Stimulated activated CD4-positive, alpha-beta T cell treated with anti-CD3 and anti-CD28 coated beads, Interleukin-2, amount 100 ng/mL, for 4 hours (primary cell): Measurements from ENCODE around the gene LLGL2.

Source experiments
- DNase-seq: peaks from one replicate; pipeline ENCODE4 v3.0.0-alpha.2; 2020; ENCODE audit warnings: low read depth

The LLGL2 gene

DNA sequence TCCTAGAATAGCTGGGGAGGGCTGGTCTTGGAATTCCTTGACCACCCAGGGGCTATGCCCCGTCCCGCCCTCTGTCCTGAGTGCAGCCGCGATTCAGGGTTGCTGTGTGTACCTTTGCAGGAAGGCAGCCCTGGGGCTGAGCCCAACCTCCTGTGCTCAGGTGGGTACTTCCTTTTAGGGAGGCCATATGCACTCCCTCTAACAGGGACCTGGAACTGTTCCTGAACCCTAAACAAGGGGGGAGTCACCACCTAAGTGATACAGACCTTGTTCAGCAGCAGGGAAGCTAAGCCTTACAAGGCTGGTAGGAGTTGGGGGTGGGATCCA lies 24.6 kb downstream of the LLGL2 start:
- no peak for DNase-seq

DNA sequence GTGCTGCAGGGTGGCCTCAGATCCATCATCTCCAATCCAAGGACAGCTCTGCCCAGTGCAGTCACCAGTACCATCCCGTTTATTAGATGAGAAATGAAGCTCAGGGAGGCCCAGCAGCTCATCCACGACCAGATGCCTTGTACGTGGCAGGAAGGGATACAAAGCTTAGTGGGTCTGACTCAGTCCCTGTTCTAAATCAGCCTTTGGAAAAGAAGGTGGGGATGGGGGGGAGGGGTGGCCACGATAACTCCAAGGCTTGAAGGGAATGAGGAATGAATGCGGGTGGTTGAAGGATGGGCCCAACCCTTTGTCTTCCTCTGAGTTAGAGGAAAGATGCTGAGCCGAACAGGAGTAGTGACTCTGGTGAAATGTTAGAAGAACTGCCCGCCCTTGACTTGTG lies 25.8 kb downstream of the LLGL2 start:
- DNase-seq: no peak

DNA sequence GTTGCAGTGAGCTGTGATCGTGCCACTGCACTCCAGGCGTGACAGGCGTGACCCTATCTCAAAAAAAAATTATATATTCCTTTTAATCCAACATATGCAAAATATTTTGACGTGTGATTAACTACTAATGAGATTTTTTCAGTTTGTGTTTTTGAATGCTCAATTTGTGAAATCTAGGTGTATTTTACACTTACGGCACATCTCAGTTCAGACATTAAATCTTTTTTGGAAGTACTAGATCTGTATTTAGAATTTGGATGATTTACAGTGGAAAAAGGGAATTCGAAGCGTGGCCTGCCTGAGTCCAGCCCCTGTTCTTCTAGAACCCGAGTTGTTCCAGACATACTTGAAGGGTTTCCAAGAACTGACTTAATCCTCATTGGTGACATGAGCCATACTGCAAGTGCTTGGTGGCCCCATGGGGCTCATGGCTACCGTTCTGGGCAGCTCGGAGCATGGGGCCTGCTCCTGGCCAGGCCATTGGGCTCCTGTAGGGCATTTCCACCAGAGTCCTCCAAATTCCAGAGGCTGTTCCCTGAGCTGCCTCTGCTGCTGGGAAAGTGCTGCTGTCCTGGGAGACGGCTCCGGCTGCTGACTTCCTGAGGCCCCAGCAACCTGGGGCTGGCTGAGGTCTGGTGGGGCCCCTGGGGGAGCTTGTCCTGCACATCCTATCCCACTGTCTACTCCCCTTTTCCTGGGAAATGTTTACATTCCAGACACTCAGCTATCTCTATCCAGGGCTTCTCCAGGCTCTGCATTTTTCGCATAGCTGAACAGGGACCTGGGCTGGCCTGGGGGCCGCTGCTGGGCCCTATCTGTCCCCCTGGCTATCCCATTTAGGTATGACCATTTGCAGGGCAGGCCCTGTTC lies 27.2 kb downstream of the LLGL2 start:
- DNase-seq: no peak

DNA sequence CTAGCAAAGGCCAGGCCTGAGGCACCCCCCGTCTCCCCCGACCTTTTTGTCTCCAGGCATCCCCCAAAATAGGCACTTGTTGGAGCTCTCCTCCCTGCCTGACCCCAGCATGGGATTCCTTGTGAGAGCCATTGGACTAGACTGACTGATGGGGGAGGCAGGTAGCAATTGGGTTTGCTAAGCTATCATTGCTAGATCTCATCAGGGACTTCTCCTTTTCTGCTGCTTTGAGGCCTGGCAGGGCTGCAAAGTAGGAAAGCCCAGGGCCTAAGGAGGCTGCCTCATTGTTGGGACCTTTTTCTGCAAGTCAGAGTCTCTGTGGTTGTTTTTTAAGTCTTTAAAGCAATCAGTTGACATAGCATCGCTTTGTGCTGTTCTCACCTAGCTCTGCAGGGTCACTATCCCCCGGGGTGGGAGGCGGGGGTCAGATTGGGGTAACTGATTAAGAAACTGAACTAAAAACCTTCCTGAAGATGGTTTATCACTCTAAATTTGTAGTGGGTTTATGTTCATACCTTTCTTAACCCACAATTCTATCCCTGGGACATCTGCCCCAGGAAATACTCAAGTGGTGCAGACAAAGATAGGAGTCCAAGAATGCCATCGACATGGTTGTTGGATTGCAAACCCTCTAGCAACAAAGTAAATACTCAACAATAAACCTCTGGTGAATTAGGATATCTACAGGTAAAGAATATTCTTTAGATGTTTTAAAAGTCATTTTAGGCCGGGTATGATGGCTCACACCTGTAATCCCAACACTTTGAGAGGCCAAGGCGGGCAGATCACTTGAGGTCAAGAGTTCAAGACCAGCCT lies 28.0 kb downstream of the LLGL2 start:
- no peak for DNase-seq

DNA sequence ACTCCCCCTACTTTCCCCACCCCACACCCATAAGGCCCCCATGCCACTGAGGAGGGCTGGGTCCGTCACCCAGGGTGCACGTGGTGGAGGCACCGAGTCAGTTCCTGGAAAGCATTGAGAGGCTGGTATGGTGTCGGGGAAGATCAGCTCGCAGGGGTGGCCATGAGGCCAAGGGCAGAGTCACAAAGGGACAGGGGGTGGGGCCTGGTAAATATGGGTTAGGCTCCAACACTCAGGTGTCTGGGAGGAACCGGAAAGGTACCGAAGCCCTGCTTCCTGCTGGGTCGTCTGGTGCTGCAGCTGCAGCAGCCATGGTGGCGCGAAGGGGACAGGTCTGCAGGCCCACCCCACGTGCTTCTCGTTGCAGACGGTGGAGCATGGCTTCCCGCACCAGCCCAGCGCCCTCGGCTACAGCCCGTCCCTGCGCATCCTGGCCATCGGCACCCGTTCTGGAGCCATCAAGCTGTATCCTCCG lies 30.2 kb downstream of the LLGL2 start:
- no peak for DNase-seq

DNA sequence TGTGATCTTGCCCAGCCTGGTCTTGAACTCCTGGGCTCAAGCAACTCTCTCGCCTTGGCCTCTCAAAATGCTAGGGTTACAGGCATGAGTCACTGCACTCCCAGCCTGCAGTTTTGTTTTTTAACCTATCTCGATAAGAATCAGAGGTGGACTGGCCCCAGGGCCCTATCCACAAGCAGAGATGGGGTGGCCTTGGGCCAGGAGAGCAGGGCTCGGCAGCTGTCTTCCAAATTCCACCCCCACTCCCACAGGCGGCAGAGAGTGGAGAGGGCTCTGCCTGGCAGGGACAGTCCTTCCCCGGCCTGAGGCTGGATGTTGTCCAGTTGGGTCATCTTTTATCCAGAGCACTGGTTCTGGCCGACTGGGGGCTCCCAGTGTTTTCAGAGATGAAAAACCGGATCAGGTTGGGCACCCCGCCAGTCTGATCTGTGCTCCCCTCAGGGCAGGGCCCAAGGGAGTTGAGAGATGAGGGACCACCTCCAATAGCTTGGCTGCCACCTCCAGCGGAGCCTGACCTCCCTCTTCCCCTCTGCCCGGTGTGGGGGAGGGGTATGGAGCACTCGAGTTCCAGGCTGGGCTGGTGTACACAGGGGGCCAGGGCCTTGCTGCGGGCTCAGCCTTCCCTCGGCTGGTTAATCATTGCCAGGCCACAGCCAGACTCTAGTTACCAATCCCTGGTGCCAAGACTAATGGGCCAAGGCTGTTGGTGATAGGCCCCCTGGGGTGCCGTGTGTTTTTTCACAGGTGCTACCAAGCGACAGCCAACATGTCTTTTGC lies 31.8 kb downstream of the LLGL2 start:
- no peak for DNase-seq

DNA sequence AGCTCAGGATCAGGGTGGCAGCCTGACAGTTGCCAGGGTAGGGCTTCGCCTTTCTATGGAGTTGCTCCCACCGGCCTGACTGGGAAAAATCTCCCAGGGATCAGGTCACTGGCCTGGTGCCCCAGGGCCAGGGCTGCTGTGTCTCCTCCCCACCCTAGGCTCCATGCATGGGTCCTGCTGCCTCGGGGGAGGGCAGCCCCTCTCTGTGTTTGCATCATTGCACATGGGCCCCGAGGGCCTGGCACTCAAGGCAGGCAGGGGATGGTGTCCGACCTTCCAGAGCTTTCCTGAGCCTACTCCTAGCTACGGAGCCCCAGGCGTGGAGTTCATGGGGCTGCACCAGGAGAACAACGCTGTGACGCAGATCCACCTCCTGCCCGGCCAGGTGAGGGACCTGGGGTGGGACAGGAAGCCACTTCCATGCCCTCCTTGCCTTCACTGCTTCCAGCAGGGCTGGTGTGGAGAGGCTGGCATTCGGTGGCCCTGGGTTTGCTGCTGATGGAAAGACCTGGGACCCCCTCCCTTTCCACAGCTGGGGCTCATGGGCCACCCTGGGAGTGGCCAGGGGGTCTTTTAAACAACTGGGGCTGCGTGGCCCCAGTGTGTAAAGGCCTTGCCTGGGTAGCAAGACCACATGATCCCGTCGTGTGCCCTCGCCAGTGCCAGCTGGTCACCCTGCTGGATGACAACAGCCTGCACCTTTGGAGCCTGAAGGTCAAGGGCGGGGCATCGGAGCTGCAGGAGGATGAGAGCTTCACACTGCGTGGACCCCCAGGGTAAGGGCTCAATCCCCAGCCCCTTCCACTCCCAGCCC lies 32.6 kb downstream of the LLGL2 start:
- DNase-seq: no peak

DNA sequence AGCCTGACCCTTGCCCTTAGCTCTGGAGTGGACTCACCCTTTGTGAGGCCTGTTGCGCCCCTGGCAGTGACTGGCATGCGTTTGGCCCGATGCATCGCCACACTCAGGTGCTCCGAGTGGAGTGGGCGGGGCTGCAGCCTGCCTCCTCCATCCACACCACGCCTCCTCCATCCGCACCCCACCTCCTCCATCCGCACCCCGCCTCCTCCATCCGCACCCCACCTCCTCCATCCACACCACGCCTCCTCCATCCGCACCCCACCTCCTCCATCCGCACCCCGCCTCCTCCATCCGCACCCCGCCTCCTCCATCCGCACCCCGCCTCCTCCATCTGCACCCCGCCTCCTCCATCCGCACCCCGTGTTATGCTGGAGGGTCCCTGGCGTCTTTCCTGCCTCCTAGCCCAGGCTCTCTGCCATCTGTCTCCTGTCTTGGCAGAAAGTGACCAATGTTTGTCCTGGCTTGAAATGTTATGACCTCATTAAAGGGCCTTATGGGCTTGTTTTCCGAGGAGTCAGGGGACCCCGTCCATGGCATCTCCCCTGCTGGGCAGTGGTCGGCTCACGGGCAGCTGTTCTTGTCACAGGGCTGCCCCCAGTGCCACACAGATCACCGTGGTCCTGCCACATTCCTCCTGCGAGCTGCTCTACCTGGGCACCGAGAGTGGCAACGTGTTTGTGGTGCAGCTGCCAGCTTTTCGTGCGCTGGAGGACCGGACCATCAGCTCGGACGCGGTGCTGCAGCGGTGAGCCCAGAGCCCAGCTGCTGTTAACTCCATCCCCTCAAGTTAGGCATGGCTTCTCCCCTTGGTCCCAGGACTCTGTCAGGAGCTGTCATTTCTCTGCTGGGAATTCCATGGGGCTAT lies 33.4 kb downstream of the LLGL2 start:
- DNase-seq: no peak

DNA sequence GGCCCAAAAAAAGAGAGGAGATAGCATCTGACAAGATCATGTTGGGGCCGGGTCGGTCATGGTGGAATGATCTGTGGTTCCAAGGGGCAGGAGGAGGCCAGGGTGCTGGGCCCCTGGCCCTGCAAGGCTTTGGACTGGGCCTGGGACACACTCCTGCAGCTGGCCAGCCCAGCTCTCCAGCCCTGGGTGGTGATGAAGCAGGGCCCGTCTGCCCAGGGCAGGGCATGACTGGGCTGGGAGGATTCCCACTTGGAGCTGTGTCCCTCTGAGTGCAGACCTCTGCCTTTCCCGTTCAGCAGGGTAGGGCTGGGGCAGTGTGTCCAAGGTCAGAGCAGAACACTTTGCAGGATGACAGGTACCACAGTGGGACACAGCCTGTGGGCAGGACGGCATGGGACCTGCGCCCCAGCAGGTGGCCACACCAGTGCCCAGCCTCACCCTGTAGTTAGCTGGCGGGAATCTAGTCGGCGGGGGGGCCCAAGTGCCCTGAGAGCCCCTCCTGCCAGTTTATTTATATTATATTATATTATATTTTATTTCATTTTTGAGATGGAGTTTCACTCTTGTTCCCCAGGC lies 34.5 kb downstream of the LLGL2 start:
- DNase-seq: no peak

DNA sequence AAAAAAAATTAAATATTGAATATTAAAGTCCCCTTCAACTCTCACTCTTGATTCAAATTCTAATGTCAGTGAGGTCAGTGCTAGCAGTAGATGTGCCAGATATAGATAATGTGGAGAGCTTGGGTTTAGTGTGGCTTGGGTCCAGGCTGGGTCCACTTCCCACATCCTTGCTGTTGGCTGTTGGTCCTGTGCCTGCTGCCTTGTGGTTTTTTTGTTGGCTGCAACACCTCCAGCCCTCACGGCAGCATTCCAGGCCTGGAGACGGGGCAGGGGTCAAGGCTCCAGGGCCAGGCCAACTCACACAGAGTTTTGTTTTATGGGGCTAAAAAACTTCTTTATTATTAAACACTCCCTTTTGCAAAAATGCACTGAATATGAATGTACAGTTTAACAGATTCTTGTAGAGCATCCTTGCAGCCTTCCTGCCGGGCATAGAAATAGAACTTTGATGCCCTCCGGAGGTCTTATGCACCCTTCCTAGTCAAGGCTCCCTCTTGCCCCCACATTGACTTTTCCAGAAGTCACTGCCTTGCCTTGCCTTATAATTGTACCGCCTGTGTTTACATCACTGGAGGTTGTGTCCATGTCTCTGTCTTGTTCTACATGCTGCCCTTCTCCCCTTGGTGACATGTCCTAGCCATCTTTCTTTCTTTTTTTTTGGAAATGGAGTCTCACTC lies 36.6 kb downstream of the LLGL2 start:
- no peak for DNase-seq

DNA sequence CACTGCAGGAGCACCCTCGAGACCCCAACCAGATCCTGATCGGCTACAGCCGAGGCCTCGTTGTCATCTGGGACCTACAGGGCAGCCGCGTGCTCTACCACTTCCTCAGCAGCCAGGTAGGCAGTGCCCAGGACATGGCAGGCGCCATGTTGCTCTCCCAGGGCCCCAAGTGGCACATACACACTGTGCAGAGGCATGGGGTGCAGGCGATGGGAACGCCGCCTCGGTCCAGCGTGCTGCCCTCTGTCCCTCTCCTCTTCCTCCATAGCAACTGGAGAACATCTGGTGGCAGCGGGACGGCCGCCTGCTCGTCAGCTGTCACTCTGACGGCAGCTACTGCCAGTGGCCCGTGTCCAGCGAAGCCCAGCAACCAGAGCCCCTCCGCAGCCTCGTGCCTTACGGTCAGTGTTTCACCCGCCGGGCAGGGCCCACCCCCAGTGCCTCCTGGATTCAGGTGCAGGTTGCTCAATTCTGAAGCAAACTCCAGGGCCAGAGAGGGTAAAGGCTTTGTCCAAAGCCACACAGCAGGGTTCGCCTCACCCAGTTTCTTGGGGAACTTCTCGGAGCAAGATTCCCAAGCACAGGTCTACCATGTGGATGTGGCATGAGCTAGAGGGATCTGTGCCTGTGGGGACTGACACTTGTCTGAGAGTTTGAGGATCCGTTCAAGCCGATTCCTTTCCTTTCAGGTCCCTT lies 37.7 kb downstream of the LLGL2 start:
- DNase-seq: no peak

DNA sequence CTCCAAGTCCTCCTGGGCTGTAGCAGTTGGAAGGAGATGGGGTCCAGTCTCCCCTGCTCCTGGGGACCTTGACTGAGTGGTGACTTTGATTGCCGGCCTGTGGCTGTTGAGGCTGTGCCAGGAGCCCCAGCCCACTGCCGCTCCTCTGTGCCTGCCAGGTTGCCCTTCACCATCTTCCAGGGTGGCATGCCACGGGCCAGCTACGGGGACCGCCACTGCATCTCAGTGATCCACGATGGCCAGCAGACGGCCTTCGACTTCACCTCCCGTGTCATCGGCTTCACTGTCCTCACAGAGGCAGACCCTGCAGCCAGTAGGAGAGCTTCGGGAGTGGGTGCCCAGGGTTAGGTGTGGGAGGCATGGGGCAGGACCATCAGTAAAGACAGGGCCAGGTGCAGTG lies 38.7 kb downstream of the LLGL2 start:
- no peak for DNase-seq

DNA sequence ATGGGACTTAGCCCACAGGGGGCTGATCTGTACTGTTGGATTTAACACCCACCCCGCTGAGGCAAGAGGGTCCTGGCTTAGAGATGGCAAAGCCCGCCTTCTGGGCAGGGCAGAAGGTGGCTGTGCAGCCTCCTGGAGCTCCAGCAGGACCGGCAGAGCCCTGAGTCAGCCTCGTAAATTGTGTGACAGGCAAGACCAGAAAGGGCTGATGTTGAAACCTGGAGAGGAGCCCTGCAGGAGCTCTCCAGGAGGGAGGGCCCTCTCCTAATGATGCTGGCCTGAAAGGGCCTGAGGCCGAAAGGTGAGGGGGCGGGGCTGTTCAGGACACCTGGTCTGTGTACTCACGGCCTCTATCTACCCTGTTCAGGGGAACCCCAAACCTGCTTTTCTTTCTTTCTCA lies 39.6 kb downstream of the LLGL2 start:
- no peak for DNase-seq

DNA sequence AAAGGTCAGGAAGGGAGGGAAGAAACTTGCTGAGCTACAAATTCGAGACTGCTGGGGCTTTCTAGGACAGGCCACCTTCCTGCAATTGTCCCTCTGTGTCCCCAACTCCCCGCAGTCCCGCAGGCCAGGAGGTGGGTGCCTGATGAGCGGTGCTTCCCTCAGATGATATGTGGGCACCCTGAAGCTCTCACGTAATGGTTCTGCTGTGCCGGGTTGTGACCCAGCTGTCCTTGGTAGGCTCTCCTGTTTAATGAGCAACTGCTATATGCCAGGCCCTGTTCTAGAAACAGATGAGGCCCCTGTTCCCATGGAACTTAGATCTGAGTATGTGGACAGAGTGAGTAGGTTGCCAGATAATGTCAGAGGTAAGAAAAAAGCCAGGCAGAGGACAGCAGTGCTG lies 40.1 kb downstream of the LLGL2 start:
- DNase-seq: no peak

DNA sequence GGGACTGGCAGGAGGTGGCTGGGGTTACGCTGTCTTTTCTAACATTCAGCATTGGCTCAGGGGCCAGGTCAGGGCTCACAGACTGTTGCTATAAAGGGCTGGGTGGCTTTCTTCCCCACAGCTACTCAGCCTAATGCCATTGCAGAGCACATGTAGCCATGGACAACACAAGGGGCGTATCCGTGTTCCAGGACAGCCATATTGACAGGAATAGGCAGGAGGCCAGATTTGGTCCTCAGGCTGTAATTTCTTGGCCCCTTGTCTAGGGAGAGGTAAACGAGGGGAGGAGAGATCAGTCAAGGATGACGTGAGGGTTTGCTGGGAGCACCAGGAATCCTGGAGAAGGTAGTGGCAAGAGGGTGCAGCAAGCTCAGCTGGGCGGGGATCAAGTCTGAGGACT lies 40.9 kb downstream of the LLGL2 start:
- DNase-seq: no peak

DNA sequence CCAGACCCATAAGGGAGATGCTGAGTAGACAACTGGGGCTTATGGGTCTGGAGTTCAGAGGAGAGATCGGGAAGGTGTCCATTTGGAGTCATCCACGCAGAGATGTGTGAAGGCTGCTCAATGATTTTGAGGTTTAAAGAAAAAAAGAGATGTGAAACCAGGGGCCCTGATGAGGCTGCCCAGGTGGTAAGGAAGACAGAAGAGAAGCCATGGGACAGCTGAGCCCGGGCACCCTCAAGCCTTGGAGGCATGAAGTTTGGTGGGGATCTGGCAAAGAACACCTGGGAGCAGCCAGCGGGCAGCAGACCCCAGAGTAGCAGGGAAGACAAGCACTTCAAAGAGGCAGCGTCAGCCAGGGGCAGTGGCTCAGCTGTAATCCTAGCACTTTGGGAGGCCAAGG lies 41.3 kb downstream of the LLGL2 start:
- no peak for DNase-seq

DNA sequence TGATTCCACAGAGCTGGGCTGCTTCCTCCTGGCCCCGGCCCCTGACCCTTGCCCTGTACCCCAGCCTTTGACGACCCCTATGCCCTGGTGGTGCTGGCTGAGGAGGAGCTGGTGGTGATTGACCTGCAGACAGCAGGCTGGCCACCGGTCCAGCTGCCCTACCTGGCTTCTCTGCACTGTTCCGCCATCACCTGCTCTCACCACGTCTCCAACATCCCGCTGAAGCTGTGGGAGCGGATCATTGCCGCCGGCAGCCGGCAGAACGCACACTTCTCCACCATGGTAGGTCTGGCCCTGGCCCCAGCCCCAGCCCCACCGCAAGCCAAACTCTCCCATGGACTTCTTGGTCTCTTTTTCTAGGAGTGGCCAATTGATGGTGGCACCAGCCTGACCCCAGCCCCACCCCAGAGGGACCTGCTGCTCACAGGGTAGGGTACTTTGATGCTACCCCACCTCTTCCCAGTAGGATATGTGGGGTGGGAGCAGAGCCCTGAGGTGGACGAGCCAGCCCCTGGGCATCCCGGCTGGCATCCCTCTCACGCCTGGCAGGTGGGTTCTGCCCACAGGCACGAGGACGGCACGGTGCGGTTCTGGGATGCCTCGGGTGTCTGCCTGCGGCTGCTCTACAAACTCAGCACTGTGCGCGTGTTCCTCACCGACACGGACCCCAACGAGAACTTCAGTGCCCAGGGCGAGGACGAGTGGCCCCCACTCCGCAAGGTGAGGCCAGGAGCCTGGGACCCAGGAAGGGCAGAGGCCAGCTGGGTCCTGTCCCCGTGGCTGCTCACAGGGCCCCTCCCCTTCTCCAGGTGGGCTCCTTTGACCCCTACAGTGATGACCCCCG lies 43.1 kb downstream of the LLGL2 start:
- DNase-seq: no peak

DNA sequence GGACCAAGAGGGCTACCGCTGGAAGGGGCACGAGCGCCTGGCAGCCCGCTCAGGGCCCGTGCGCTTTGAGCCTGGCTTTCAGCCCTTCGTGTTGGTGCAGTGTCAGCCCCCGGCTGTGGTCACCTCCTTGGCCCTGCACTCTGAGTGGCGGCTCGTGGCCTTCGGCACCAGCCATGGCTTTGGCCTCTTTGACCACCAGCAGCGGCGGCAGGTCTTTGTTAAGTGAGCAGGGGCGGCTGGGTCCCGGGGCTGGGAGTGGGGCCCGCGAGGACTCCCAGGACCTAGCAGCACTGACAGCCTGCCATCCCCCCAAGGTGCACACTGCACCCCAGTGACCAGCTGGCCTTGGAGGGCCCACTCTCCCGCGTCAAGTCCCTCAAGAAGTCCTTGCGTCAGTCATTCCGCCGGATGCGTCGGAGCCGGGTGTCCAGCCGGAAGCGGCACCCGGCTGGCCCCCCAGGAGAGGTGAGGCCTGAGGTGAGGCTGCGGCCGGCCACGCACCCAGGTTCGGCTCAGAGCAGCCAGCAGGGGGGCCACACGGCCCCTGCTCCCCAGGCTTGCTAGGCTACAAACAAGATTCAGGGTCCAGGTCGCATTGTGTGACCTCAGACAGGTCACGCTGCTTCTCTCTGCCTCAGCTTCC lies 44.7 kb downstream of the LLGL2 start:
- no peak for DNase-seq
